Measurements from ENCODE around the gene ABCA8.
A peak's percentile ranks its signal among the peaks of the same experiment; 100 is the strongest.
"Not testable (repeated sequence)": the region's sequence is repeated elsewhere in the genome, so short reads cannot be mapped to it uniquely, and the experiment has no call there.

Gene ABCA8

GRCh38 chr17:68824185-68824584, 131.0 kb downstream of the ABCA8 start:
- DNase-seq (ENCODE audit: low spot score) = not testable (repeated sequence)

DNA sequence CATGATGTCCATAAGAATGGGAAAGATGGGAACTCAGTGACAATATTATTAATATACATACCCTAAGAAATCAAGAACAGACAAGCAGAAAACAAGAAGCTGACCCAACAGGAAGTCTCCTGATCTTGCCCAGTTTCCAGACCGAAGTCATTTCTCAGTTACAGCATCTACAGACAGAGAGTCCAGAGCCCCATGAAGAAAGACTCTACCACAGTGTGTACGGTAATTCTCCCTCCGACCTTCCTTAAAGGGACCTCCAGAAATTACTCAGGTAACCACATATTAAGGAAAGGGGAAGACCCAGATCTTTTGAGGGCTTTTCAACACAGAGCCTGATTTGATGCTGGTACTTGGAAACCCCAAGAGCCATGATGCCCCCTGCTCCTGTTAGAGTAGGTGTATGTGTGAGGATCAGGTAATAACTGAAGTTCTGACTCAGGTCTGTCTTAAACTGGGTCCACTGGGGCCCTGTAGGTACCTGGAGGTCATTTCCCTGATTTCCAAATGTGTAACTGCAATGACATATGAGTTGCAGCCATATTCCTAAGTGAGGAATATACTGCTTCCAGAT, 132.4 kb downstream of the ABCA8 start:
- DNase-seq (ENCODE audit: low spot score) = no peak

- DNase-seq (ENCODE audit: low spot score) = peak; percentile 15
These were observed 133.1 kb downstream of the ABCA8 start for GRCh38 chr17:68821860-68822696.

GRCh38 chr17:68820825-68821481, 134.2 kb downstream of the ABCA8 start:
- peak; percentile 53 for DNase-seq (ENCODE audit: low spot score)

GRCh38 chr17:68820476-68820824, 134.7 kb downstream of the ABCA8 start:
- DNase-seq (ENCODE audit: low spot score) = no peak

- no peak for DNase-seq (ENCODE audit: low spot score)
These were observed 135.7 kb downstream of the ABCA8 start for GRCh38 chr17:68819465-68819864.
